Esophagus squamous epithelium (tissue), 5 donors: ENCODE results near the gene BNC2. TPM values are rescaled to one million over a fixed set of nuclear protein-coding genes. Genes with fewer than 3 reads are reported as not detected.

Experiments
- DNase-seq: peaks from one replicate; lab custom pipeline; 2025; lab: John Stamatoyannopoulos, UW
- H3K27ac ChIP-seq, 4 donors: fragments of 200-600 bp; sonication (generic); one replicate each; pipeline ENCODE4 v1.5.1; 2016 to 2019; ENCODE audit warnings: mild to moderate bottlenecking in 1 of 4
- H3K27me3 ChIP-seq, 4 donors: fragments of 200-600 bp; sonication (generic); 1 replicate in 3 of 4; 2 replicates in 1 of 4; pipeline versions ENCODE4 v1.5.1 to v1.6.0; 2017 to 2021; ENCODE audit warnings: antibody characterized with exemption in 1 of 4
- H3K36me3 ChIP-seq, 3 donors: fragments of 200-600 bp; sonication (generic); one replicate each; pipeline ENCODE4 v1.5.1; 2016 to 2019
- H3K4me1 ChIP-seq, 3 donors: fragments of 200-600 bp; sonication (generic); one replicate each; pipeline ENCODE4 v1.5.1; 2017 to 2019
- H3K4me3 ChIP-seq, 4 donors: fragments of 200-600 bp; sonication (generic); 1 replicate in 3 of 4; 2 replicates in 1 of 4; pipeline ENCODE4 v1.5.1; 2016 to 2019; ENCODE audit warnings: mild to moderate bottlenecking in 2 of 4, moderate library complexity in 1 of 4
- H3K9me3 ChIP-seq, 3 donors: fragments of 200-600 bp; sonication (generic); one replicate each; pipeline ENCODE4 v1.5.1; 2016 to 2019
- POLR2A ChIP-seq, 4 donors: fragments of 450-650 bp; IDR thresholded peaks; one replicate each; pipeline ENCODE4 v1.6.1; 2017; ENCODE audit warnings: antibody characterized with exemption in 4 of 4, mild to moderate bottlenecking in 4 of 4, moderate library complexity in 3 of 4
- WGBS, 2 donors: methylation state at CpG; one replicate each; pipeline ENCODE4 v1.1.5; 2018; 5-methylcytosine and 5-hydroxymethylcytosine counted together
- intact Hi-C: fragments of 100-400 bp; cut with DNase I; formaldehyde crosslinking; loops from one replicate; pipeline ENCODE4 v1.15.0; 2022
- total RNA-seq, 4 donors: library from RNA; depleted of rRNA; stranded (reverse); fragments of >200 nt; gene quantifications; one replicate each; pipeline ENCODE4 v1.1.0, GENCODE V29; 2016
- TF ChIP-seq, protein P1 (sequence below), 6 experiments: fragments of 450-650 bp in 4 of 6; fragments of 200-600 bp in 2 of 6; sonication (generic) in 2 of 6; IDR thresholded peaks; one replicate each; pipeline ENCODE4 v1.5.1; 2016 to 2019; ENCODE audit warnings: antibody characterized with exemption in 6 of 6, mild to moderate bottlenecking in 4 of 6, moderate library complexity in 4 of 6
- donor health status: DM: yes; HTN: yes; CAD: no.

Gene BNC2
- total RNA-seq, 4 donors from 2014 or later, result 3.6 to 41.8 (median 8.5) TPM

DNA sequence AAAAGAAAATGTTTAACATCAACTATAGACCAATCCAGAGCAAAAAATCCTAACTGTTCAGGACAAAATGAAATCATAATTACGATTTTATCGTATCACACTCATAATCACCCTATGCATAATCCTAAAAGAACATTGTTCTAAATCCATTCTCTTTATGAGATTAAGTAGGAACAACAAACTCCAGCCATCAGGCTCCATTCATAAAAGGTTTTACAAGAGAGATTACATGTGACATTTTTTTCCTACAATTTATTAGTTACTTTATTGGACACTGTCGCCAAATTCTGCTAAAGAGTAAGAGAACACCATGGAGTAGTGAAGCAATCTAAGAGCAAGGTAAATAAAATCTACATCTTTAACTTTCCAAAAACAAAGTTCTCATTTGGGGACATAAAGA lies 198.0 kb downstream of the BNC2 start:
- peaks cover 0 to 5% (median 0%) of the 10 kb centered on the region in 3 donors for H3K4me1 ChIP-seq
- TF ChIP-seq POLR2A (IDR thresholded peaks at IDR 0.05), result no peak
- TF ChIP-seq, protein P1, sequence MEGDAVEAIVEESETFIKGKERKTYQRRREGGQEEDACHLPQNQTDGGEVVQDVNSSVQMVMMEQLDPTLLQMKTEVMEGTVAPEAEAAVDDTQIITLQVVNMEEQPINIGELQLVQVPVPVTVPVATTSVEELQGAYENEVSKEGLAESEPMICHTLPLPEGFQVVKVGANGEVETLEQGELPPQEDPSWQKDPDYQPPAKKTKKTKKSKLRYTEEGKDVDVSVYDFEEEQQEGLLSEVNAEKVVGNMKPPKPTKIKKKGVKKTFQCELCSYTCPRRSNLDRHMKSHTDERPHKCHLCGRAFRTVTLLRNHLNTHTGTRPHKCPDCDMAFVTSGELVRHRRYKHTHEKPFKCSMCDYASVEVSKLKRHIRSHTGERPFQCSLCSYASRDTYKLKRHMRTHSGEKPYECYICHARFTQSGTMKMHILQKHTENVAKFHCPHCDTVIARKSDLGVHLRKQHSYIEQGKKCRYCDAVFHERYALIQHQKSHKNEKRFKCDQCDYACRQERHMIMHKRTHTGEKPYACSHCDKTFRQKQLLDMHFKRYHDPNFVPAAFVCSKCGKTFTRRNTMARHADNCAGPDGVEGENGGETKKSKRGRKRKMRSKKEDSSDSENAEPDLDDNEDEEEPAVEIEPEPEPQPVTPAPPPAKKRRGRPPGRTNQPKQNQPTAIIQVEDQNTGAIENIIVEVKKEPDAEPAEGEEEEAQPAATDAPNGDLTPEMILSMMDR (IDR thresholded peaks at IDR 0.05), result no peak
- no peak overlapping the region for H3K27ac ChIP-seq
- WGBS, 2 donors, result 83 to 87% methylated on average over 3 of the region's 3 CpGs
- no peaks in the 10 kb centered on the region for H3K36me3 ChIP-seq
- H3K27me3 ChIP-seq, result no peaks in the 10 kb centered on the region
- no peak overlapping the region for H3K4me3 ChIP-seq
- intact Hi-C loops, result no loop called here
- DNase-seq, result no peak
- H3K9me3 ChIP-seq, result no peaks in the 10 kb centered on the region

DNA sequence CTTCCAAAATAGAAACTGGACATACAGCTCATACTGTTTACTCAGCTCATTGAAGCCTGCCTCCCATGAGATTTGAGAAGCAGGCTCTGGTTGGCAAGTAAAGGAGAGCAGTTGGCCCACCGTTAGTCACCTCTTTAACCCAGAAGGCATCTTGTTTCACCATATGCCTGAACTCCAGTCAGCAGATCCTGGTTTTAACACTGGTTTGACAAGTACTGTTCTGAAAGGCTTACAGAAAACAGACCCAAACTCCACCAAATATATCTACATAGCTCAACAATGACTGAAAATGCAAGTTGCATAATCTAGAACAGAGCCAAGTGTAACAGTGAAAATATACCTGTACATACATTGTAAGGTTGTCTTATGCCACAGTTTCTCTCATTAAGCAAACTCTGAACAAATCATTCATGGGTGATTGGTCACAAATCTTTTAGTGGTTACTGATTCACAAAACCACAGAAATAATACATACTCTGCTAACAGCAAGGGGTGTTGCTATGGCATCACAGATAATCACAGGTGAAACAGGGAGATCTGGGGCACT lies 198.8 kb downstream of the BNC2 start:
- 13 to 44% methylated on average over 1 of the region's 1 CpG for WGBS, 2 donors
- DNase-seq, result no peak
- H3K9me3 ChIP-seq, result no peaks in the 10 kb centered on the region

GRCh38 chr9:16670791-16671190 lies 199.7 kb downstream of the BNC2 start:
- H3K36me3 ChIP-seq, result no peaks in the 10 kb centered on the region
- H3K4me1 ChIP-seq, result peaks cover 0 to 5% (median 0%) of the 10 kb centered on the region in 3 donors
- H3K9me3 ChIP-seq, result no peaks in the 10 kb centered on the region
- WGBS, 2 donors, result 57 to 81% methylated on average over 6 of the region's 6 CpGs
- H3K27me3 ChIP-seq, result no peaks in the 10 kb centered on the region
- H3K4me3 ChIP-seq, result no peak overlapping the region
- DNase-seq, result no peak
- H3K27ac ChIP-seq, result no peak overlapping the region
- intact Hi-C loops, result no loop called here
- no peak for TF ChIP-seq POLR2A (IDR thresholded peaks at IDR 0.05)
- TF ChIP-seq, protein P1 (IDR thresholded peaks at IDR 0.05), result no peak

More for the DNA sequence above, 198.8 kb downstream of the BNC2 start:
- TF ChIP-seq, protein P1 (IDR thresholded peaks at IDR 0.05), result no peak
- TF ChIP-seq POLR2A (IDR thresholded peaks at IDR 0.05), result no peak
- Histone ChIP-seq H3K36me3 (no peaks in the 10 kb centered on the region), H3K27ac (no peak overlapping the region), H3K27me3 (no peaks in the 10 kb centered on the region), H3K4me1 (peaks cover 0 to 5% (median 0%) of the 10 kb centered on the region in 3 donors), H3K4me3 (no peak overlapping the region)
- intact Hi-C loops, result no loop called here

DNA sequence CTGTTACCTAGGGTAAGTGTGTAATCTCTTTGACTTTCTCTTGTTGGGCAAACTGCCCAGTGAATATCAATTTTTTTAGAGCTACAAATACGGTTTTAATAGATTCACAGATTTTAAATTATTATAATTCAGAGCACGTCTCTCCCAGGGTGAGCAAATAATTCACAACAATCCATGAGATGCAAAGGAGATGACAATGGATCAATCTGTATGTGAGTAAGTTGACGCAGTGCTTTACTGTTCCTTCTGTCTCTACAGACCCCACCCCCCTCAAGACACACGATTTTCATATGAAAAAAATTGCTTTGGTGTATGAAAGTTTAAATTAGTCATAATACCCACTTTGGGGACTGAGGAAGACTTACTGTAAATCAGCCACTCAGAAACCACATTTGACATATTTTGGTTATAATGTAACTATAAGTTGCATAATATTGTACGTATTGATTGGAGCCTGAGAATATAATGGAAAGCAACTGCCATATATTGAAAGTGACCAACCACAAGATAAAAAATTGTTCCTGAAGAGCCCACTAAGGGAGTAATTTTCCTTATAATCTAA lies 201.7 kb downstream of the BNC2 start:
- TF ChIP-seq POLR2A (IDR thresholded peaks at IDR 0.05), result no peak
- TF ChIP-seq, protein P1 (IDR thresholded peaks at IDR 0.05), result no peak
- 72 to 74% methylated on average over 5 of the region's 5 CpGs for WGBS, 2 donors
- Histone ChIP-seq H3K27ac (no peak overlapping the region), H3K9me3 (no peaks in the 10 kb centered on the region), H3K4me1 (peaks cover 0 to 5% (median 0%) of the 10 kb centered on the region in 3 donors), H3K4me3 (no peak overlapping the region), H3K27me3 (no peaks in the 10 kb centered on the region), H3K36me3 (no peaks in the 10 kb centered on the region)
- no peak for DNase-seq
- intact Hi-C loops, result no loop called here

DNA sequence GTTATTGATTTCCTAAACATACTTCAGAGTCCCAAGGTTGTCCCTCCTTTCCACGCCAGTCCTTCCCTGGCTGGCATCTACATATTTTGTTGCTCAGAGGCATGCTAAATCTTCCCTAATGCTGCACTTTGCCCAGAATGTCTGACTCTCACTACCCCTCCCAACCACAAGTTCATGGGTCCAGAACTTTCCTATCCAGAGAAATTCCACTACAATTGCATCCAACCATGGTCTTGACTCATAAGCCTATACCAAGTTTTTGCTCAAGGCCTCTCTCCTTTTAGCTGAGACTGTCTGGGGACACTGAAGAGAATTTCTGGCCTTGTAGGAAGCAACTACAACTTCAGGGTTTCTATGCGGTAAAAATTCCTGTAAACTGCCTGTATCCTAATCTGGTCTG lies 206.3 kb downstream of the BNC2 start:
- TF ChIP-seq, protein P1 (IDR thresholded peaks at IDR 0.05), result no peak
- no peak for TF ChIP-seq POLR2A (IDR thresholded peaks at IDR 0.05)
- WGBS, 2 donors, result 98 to 100% methylated on average over 2 of the region's 2 CpGs

More for the DNA sequence above, 206.3 kb downstream of the BNC2 start:
- DNase-seq, result no peak
- H3K27me3 ChIP-seq, result no peaks in the 10 kb centered on the region
- H3K4me1 ChIP-seq, result no peaks in the 10 kb centered on the region
- H3K36me3 ChIP-seq, result no peaks in the 10 kb centered on the region
- H3K4me3 ChIP-seq, result no peak overlapping the region
- no peaks in the 10 kb centered on the region for H3K9me3 ChIP-seq
- intact Hi-C loops, result no loop called here
- H3K27ac ChIP-seq, result no peak overlapping the region
